ENCODE results near the gene NOTO. TPM values are rescaled to one million over a fixed set of nuclear protein-coding genes. Genes with fewer than 3 reads are reported as not detected.
A peak's percentile ranks its signal among the peaks of the same experiment; 100 is the strongest.
"Not testable (repeated sequence)": the region's sequence is repeated elsewhere in the genome, so short reads cannot be mapped to it uniquely, and the experiment has no call there.

The NOTO gene
- total RNA-seq, 4 donors from 2014 or later, result not detected

DNA sequence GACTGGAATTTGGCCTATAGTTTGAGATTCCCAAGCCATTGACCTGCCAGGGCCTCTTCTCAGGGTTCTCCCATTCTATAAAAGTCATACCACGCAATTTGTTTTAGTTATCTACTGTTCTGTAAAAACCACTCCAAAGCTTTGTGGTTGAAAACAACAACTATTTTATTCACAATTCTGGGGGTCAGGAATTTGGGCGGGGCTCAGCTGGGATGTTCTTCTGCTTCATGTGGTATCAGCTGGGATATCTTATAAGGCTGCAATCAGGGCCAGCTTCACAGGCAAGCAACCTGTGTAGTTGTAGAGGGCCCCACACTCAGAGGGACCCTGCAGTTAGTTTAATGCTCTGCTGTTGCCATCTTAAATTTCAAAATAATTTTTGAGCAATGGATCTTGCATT is 16.4 kb upstream of the NOTO start:
- WGBS, 2 donors, result 67 to 95% methylated on average over 2 of the region's 2 CpGs
- TF ChIP-seq, protein P1, sequence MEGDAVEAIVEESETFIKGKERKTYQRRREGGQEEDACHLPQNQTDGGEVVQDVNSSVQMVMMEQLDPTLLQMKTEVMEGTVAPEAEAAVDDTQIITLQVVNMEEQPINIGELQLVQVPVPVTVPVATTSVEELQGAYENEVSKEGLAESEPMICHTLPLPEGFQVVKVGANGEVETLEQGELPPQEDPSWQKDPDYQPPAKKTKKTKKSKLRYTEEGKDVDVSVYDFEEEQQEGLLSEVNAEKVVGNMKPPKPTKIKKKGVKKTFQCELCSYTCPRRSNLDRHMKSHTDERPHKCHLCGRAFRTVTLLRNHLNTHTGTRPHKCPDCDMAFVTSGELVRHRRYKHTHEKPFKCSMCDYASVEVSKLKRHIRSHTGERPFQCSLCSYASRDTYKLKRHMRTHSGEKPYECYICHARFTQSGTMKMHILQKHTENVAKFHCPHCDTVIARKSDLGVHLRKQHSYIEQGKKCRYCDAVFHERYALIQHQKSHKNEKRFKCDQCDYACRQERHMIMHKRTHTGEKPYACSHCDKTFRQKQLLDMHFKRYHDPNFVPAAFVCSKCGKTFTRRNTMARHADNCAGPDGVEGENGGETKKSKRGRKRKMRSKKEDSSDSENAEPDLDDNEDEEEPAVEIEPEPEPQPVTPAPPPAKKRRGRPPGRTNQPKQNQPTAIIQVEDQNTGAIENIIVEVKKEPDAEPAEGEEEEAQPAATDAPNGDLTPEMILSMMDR (IDR thresholded peaks at IDR 0.05), result no peak
- no peak for TF ChIP-seq POLR2A (IDR thresholded peaks at IDR 0.05)
- no peaks in the 10 kb centered on the region for H3K4me1 ChIP-seq

DNA sequence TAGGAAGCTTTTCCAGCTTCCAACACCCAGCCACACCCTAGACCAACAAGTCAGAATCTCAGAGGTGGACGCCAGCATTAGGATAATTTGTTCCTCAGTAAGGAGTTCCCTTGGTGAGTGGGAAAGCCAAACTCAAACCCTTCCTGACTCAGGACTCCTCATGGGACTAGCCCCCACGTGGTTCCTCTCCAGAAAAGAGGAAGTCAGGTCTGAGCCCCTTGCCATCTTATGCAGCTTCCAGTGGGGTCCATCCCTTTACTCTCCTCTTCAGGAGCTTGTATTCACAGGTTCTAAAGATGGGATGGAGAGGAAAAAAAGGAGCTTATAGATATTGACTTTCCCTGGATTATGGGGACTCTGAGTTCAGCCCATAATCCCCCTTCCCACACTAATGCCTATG is 14.8 kb upstream of the NOTO start:
- Histone ChIP-seq H3K4me3 (no peak overlapping the region), H3K9me3 (peaks cover 0 to 4% (median 0%) of the 10 kb centered on the region in 3 donors), H3K27me3 (peaks cover 0 to 30% (median 0%) of the 10 kb centered on the region in 4 donors), H3K4me1 (no peaks in the 10 kb centered on the region), H3K36me3 (no peaks in the 10 kb centered on the region), H3K27ac (no peak overlapping the region)
- DNase-seq, result no peak
- intact Hi-C loops (cut with DNase I), result no loop called here
- TF ChIP-seq POLR2A (IDR thresholded peaks at IDR 0.05), result no peak
- TF ChIP-seq, protein P1 (IDR thresholded peaks at IDR 0.05), result no peak
- 38% methylated on average over 2 of the region's 2 CpGs; no CpG with 5 or more reads in 1 of the 2 donors for WGBS, 2 donors

More for the DNA sequence above, 16.4 kb upstream of the NOTO start:
- Histone ChIP-seq H3K9me3 (peaks cover 0 to 4% (median 0%) of the 10 kb centered on the region in 3 donors), H3K4me3 (no peak overlapping the region), H3K27me3 (peaks cover 0 to 33% (median 0%) of the 10 kb centered on the region in 4 donors), H3K36me3 (no peaks in the 10 kb centered on the region), H3K27ac (no peak overlapping the region)
- no peak for DNase-seq
- intact Hi-C loops (cut with DNase I), result no loop called here

DNA sequence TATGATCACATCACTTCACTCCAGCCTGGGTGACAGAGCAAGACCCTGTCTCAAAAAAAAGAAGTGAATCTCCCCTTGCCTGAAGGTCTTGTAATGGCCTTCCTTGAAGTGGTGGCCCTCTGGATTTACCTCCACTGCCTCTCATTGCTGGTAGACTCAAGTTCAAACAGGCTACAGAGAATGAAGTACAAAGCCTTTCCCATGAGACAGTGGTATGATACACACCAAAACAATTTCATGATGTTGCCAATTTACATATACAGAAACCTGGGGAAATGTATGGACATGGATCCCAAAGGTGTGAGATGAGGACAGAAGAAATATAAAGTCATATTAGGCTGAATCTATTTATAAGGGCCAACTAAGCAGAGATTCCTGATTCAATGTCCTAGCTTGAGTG is 4.8 kb upstream of the NOTO start:
- intact Hi-C loops (cut with DNase I), result no loop called here
- Histone ChIP-seq H3K27ac (no peak overlapping the region), H3K9me3 (no peaks in the 10 kb centered on the region), H3K36me3 (no peaks in the 10 kb centered on the region), H3K27me3 (peaks cover under 1 to 70% (median 5%) of the 10 kb centered on the region in 4 donors), H3K4me3 (no peak overlapping the region), H3K4me1 (peaks cover 2 to 9% (median 5%) of the 10 kb centered on the region in 3 donors)
- TF ChIP-seq, protein P1 (IDR thresholded peaks at IDR 0.05), result no peak
- TF ChIP-seq POLR2A (IDR thresholded peaks at IDR 0.05), result no peak
- DNase-seq, result no peak

DNA sequence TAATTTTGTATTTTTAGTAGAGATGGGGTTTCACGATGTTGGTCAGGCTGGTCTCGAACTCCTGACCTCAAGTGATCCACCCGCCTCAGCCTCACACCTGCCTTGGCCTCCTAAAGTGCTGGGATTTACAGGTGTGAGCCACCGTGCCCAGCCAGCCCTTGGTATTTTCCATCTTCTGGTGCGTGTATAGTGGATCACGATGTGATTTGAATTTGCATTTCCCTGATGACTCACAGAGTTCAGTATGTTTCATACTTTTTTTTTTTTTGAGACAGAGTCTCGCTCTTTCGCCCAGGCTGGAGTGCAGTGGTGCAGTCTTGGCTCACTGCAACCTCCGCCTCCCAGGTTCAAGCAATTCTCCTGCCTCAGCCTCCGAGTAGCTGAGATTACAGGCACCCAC is 2.1 kb upstream of the NOTO start:
- not testable (repeated sequence) for DNase-seq
- WGBS, 2 donors, result 50 to 54% methylated on average over 10 of the region's 10 CpGs
- peaks cover 7 to 97% (median 18%) of the 10 kb centered on the region in 4 donors for H3K27me3 ChIP-seq

DNA sequence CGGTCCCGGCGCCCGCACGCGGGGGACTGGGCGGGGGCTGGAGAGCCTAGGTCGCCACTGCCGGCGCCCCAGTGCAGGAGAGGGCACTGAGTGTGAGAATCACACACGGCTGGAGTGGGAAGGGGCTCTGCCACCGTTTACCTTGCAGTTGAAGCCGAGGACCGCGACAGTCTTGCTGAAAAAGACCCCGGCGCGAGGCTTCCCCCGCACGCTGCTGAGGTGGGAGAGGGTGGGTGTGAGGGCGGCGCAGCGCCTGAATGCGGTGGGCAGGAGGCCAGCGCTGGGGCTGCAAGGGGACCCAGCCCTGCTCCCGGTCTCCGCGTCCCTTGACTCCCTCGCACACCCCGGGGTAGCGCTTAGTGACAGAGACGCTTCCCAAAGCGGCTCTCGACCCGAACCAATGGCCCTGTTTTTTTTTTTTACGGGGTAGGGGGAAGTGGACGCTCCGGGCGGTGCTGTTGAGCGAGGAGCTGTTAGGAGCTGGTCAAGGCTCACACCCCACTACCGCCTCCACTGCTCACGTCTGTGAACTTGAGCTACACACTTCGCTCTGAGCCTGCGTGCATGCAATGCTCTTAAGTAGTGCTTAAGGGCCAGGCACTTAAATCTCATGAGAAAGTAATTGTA is 794 bp downstream of the NOTO start:
- Histone ChIP-seq H3K27me3 (peaks cover 7 to 92% (median 18%) of the 10 kb centered on the region in 4 donors), H3K36me3 (no peaks in the 10 kb centered on the region), H3K4me1 (peaks cover 10 to 18% (median 13%) of the 10 kb centered on the region in 3 donors), H3K4me3 (peak overlapping the region in 2 of 4 donors; percentile 38 to 55), H3K9me3 (no peaks in the 10 kb centered on the region), H3K27ac (no peak overlapping the region)
- no peak for DNase-seq
- WGBS, 2 donors, result 0 to 9% methylated on average over 3 to 10 of the region's 44 CpGs
- intact Hi-C loops (cut with DNase I), result no loop called here
- TF ChIP-seq, protein P1 (IDR thresholded peaks at IDR 0.05), result no peak
- TF ChIP-seq POLR2A (IDR thresholded peaks at IDR 0.05), result no peak

More for the DNA sequence above, 2.1 kb upstream of the NOTO start:
- H3K36me3 ChIP-seq; H3K27ac ChIP-seq; H3K9me3 ChIP-seq; H3K4me3 ChIP-seq; intact Hi-C loops (cut with DNase I): not testable (repeated sequence)
- H3K4me1 ChIP-seq, result peaks cover 10 to 18% (median 13%) of the 10 kb centered on the region in 3 donors

All from esophagus squamous epithelium (tissue), 5 donors.